Motor neuron (in vitro differentiated cells): ENCODE data around the gene SPON1. TPM values are rescaled to one million over a fixed set of nuclear protein-coding genes. Genes with fewer than 3 reads are reported as not detected.

Source experiments
- ATAC-seq, 8 experiments: fragments of 200-7000 bp; cut with Tn5 transposase; replicated peaks in 6 of 8; 2 replicates each; pipeline ENCODE4 v1.8.0; 2021; ENCODE audit warnings: mild to moderate bottlenecking in 8 of 8, moderate library complexity in 8 of 8
- H3K27ac ChIP-seq, 2 donors: fragments of 250-450 bp; sonication (Bioruptor Pico); 2 replicates each; pipeline ENCODE4 v1.9.0; 2021; ENCODE audit warnings: antibody characterized with exemption in 2 of 2, mild to moderate bottlenecking in 2 of 2, moderate library complexity in 1 of 2
- H3K4me1 ChIP-seq, 2 donors: fragments of 250-450 bp; sonication (Bioruptor Pico); replicated peaks in 1 of 2; 2 replicates each; pipeline ENCODE4 v1.6.1; 2021; ENCODE audit warnings: antibody characterized with exemption in 2 of 2, mild to moderate bottlenecking in 2 of 2, moderate library complexity in 1 of 2
- H3K4me3 ChIP-seq, 5 donors: fragments of 250-450 bp; sonication (Bioruptor Pico); 2 replicates each; pipeline ENCODE4 v1.9.0; 2021; ENCODE audit warnings: antibody characterized with exemption in 5 of 5, mild to moderate bottlenecking in 5 of 5, moderate library complexity in 4 of 5
- WGBS, 10 experiments: fragments of 450-650 bp; shearing (Covaris generic); methylation state at CpG; one replicate each; pipeline ENCODE4 v1.0.0; 2022; 5-methylcytosine and 5-hydroxymethylcytosine counted together
- in situ Hi-C, 9 experiments: fragments of 400-800 bp; cut with MboI; loops; one replicate each; pipeline ENCODE4 v1.15.0; 2021; ENCODE audit warnings: low sequenced_read_pairs in 9 of 9, low pct_unique_long_range_greater_than_20kb in 2 of 9; ENCODE audit not compliant: unreplicated experiment in 9 of 9
- total RNA-seq, 8 experiments: library from RNA; unstranded; fragments of 300-600 nt; gene quantifications; 2 replicates each; pipeline versions ENCODE4 v1.2.3 to v1.2.4, GENCODE V29; 2022

Gene SPON1
- total RNA-seq, 8 experiments from 2014 or later = 0.41 to 294 (median 9.5) TPM

DNA sequence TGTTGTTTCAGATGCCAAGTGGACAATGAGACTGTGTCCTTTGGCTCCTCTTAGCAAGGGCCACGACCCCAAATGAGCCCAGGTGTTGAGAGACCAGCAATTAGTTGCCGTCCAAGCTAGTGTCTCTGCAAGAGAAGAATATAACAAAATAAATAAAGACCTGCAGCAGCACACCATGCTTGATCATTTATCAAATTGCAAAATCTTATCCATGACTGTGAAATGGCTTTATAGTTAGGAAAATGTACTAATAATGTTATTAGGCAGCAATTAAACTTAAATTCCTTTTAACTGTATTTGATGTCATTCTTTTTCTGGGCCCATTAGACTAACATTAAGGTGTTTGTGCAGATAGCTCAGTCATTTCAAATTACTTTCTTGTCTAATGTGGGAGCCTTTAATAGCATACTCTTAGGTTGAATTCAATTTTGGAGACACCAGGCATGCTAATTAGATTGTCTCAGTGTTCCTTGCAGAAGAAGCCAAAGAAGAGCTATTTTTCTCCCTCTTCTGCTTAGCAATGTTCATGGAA lies 220.4 kb downstream of the SPON1 start:
- ATAC-seq = peak in 3 of 8 experiments; percentile 14 to 24 (median 15)
- no peak overlapping the region for H3K27ac ChIP-seq
- no peak overlapping the region for H3K4me3 ChIP-seq
- in situ Hi-C loops = no loop called here
- peaks cover 14 to 50% of the 10 kb centered on the region in 2 donors for H3K4me1 ChIP-seq
- 0 to 60% (median 21%) methylated on average over 1 to 2 of the region's 2 CpGs; no CpG with 5 or more reads in 4 of the 10 experiments for WGBS, 10 experiments

DNA sequence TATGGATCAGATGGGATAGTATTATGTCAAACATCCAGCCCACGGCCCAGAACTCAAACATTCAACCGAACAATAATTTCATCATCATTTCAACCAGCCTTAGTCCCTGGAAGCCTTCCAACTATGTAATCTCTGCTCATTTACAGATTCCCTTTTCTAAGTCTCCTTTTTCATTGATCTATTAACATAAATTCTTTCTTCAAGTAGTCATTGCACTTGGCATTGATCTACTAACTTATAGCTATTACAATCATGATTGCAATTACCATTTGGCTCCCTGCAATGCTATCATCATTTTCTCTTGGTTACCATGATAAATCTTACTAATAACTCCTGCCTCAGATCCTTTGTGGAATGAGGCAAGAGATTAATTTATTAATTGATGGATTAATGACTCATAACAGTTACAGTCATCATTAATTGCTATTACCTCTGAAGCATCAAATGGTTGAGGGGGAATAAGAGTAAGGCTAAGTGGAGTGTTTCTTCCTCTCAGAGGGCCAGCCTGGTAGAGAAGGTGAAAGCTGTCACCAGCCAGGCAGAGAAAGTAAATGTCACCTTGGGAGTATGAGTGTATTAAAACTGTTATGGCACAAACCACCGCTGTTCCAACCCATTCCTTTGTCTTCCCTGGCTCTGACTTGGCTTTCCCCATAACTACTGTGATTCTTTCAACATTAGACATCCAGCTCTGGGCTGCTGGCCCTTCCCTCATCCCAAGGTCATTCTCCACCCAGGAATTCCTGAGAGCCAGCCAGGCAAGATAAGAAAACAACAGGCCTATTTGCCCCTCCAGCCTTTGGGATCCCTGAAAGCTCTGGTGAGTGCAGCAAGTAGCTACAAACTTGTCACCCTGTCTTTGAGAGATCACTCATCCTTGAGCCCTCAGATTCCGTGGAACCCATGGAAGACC lies 221.8 kb downstream of the SPON1 start:
- 8 to 94% (median 77%) methylated on average over 1 to 4 of the region's 4 CpGs; no CpG with 5 or more reads in 1 of the 10 experiments for WGBS, 10 experiments
- peak in 6 of 8 experiments; percentile 36 to 84 (median 60) for ATAC-seq
- in situ Hi-C loops = no loop called here

DNA sequence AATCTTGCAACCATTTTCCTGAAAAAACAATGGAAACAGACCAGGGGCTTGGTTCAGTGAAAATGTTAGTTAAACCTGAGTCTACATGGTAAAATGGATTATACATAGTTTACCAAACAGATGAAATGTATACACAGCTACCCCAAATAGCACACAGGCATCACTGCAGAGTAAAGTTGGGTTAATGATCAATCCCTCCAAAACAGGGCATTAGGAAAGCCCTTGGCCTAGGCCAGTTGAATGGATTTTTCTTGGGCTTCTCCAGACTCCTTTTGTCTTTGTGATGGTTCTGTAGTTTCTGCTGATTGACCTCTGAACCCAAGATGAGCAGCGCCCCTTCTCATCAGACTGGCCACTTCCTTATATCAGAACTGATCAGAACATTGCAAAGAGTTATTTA lies 222.9 kb downstream of the SPON1 start:
- Histone ChIP-seq H3K4me1 (peaks cover 8 to 32% of the 10 kb centered on the region in 2 donors), H3K4me3 (no peak overlapping the region), H3K27ac (no peak overlapping the region)
- WGBS, 10 experiments = 0 to 83% (median 78%) methylated on average over 1 of the region's 1 CpG; no CpG with 5 or more reads in 3 of the 10 experiments
- no peak for ATAC-seq
- in situ Hi-C loops = no loop called here

More for the DNA sequence above, 221.8 kb downstream of the SPON1 start:
- Histone ChIP-seq H3K27ac (peak overlapping the region in 1 of 2 donors; percentile 55), H3K4me3 (no peak overlapping the region), H3K4me1 (peaks cover 8 to 37% of the 10 kb centered on the region in 2 donors)

DNA sequence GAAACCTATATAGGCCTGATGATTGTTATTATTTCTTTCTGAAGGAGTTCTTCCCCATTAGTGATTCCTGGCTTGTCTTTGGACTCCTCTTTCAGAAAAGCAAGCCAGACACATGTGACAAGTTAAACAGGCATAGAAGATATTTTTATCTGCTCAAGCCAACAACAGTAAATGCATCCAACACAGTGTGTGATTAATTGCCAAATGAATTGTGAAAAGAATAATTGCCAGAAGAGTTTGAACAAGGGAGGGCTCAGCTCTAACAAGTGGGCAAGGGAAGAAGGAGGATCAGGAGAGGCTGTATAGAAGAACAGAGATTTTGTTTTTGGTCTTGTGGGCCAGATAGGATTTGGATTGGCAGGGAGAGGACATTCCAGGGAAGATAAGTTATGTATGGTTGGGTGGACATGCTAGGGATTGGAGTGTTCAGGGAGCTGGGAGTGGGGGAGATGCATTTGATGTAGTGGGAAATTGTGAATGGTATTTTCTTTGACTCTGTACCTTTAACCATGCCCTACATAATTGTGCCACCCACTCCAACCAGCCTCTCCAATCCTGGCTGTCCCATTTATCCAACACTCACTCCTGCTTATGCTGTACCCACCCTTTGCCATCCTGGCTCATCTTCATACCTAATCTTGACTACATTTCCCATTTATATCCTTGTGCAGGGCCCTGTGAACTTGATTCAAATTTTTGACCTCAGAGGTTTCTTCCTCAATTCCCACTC lies 223.7 kb downstream of the SPON1 start:
- Histone ChIP-seq H3K27ac (no peak overlapping the region), H3K4me3 (no peak overlapping the region), H3K4me1 (peaks cover 8 to 32% of the 10 kb centered on the region in 2 donors)
- peak in 3 of 8 experiments; percentile 25 to 39 (median 32) for ATAC-seq
- in situ Hi-C loops = no loop called here

DNA sequence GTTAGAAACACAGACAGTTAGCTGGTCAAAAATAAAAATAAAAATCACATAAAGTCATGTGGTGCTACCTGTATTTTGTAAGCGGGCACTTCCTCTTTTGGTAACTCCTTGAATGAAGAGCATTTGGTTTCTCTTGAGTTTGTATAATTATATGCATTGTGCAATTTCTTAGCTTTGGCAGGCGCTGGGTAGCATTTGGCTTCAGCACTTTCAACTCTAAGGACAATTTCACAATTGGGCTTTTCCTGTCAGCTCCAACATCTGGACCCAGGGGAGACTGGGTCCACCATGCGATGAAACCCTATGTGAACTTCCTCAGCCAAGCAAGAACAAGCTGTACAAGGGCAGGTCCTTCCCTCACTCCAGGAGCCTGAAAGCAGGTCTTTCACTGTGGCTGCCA lies 227.4 kb downstream of the SPON1 start:
- no peak overlapping the region for H3K4me3 ChIP-seq
- 0 to 83% (median 50%) methylated on average over 1 to 3 of the region's 3 CpGs; no CpG with 5 or more reads in 1 of the 10 experiments for WGBS, 10 experiments
- in situ Hi-C loops = no loop called here
- H3K27ac ChIP-seq = no peak overlapping the region
- peaks cover 2 to 13% of the 10 kb centered on the region in 2 donors for H3K4me1 ChIP-seq
- ATAC-seq = no peak

DNA sequence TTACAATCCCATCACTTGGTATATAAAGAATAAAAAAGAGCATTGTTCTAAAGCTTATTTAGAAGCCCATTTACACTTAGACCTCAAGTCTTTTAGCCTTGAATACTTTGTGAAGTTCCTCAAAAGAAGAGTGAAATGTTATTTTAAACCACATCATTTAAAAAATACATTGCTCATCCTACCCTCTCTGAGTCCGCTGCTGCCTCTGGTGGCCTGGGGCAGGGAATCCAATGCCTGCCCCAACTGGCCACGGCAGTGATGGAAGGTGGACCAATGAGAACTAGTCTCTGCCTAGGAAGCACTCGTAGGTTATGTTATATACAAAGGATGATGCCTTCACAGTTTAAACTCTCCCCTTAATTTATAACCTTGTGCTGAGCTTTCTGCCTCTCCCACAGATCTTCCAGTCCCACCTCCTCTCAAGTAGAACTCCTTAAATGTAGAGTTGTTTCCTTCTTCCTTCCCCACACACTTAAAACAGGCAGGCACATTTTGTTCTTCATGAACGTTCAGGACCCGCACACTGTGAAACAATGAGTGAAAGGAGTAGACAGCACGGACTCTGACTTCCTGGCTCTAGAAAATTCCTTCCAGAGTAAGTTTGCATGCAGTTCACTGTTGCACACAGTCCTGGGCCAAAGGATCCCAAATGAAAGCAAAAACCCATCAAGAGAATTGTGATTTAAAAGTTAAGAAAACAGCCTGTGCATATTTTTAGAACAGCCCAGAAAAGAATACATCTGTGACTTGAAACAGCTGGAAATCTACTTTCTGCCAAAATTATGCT lies 228.7 kb downstream of the SPON1 start:
- ATAC-seq = peak in 1 of 8 experiments; percentile 19
- WGBS, 10 experiments = 0 to 93% (median 80%) methylated on average over 1 to 6 of the region's 6 CpGs; no CpG with 5 or more reads in 1 of the 10 experiments
- no peak overlapping the region for H3K4me3 ChIP-seq
- H3K27ac ChIP-seq = no peak overlapping the region
- in situ Hi-C loops = no loop called here
- peaks cover 2 to 21% of the 10 kb centered on the region in 2 donors for H3K4me1 ChIP-seq

DNA sequence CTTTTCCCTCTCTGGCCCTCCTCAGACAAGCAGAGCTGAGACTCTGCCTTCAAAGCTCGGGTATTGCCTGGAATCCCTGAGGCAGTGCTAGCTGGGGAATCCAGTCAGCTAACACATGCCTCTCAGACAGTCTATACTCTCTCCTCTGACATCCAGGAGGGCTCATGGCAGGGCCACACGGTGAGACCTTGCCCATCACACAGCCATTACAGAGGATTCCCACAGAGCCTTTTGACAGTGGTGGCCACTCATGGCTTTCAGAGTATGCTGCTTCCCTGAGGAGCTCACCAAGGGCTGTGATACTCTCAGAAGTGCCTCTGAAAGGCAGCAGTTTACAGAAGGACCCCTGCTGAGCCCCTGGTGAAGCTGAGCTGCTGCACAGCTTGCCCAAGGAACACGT lies 231.1 kb downstream of the SPON1 start:
- peaks cover 0 to 22% of the 10 kb centered on the region in 2 donors for H3K4me1 ChIP-seq
- no peak for ATAC-seq
- in situ Hi-C loops = no loop called here
- no peak overlapping the region for H3K27ac ChIP-seq
- H3K4me3 ChIP-seq = no peak overlapping the region
- 0 to 43% (median 19%) methylated on average over 1 to 2 of the region's 3 CpGs; no CpG with 5 or more reads in 4 of the 10 experiments for WGBS, 10 experiments

DNA sequence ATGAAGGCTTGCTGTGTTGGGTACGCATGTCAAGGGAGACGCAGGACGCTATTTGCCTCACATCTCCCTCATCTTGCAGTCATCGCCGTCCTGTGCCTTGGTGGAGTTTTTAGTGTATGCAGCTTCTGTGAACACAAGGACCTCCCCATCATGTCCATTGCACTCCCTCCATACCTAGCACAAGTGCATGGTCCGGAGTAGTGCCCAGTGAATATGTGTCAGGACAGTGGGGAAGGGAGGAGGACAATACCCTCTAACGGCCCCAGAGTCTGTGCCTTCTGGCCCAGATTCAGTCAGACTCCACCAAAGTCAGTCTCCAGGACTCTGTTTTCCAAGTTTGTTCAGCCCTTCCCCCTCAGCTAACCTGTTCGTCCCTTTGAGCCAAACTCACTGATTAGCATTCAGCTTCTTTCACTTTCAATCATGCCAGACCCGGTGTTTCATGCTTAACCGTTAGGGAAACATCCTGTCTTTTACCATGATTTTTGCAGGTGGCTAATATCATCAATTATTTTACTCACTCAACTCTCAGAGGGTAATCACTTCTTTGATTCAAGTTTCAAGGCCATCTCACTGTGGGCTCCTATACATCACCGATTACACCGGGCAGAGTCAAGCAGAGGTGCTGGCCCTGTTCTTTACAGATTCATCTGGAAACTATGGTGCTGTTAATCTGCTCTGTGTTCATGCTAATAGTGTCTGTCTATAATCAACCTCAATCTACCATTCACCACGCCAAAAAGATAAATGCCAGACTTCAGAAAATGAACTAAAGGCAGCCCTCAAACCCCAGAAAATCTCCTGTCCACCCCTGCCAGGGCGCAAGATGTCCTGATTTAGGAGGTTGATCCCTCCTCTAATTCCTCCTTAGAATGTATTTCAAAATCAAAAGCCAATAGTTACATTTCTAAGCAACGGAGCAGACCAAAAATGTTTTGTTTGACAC lies 240.0 kb downstream of the SPON1 start:
- no peak overlapping the region for H3K4me3 ChIP-seq
- in situ Hi-C loops = no loop called here
- peak in 2 of 8 experiments; percentile 29 to 60 for ATAC-seq

DNA sequence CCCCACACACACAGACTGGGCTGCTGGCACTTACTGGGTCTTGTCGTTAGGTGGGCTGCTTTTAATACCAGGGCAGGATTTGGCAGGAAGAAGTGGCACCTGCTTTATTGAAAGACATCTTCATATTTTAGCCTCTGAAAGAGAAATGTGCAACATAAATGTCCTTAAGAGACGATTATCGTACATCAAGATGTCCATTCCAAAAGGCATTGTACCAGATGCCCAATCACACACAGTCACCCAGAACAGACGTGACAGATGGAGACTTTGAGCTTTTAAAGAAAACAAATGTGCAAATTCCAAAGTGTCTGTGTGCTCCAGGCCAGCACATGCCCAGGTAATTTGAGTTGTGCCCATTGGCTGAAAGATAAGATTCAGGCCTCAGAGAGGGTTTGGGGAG lies 240.8 kb downstream of the SPON1 start:
- WGBS, 10 experiments = 10 to 93% (median 80%) methylated on average over 1 to 4 of the region's 4 CpGs; no CpG with 5 or more reads in 5 of the 10 experiments
- ATAC-seq = no peak
- in situ Hi-C loops = no loop called here
- peaks cover 5 to 24% of the 10 kb centered on the region in 2 donors for H3K4me1 ChIP-seq
- H3K27ac ChIP-seq = peak overlapping the region in 1 of 2 donors; percentile 31
- H3K4me3 ChIP-seq = no peak overlapping the region

More for the DNA sequence above, 240.0 kb downstream of the SPON1 start:
- Histone ChIP-seq H3K4me1 (peaks cover 5 to 24% of the 10 kb centered on the region in 2 donors), H3K27ac (peak overlapping the region in 1 of 2 donors; percentile 18)
- 28 to 83% (median 61%) methylated on average over 2 to 12 of the region's 15 CpGs; no CpG with 5 or more reads in 1 of the 10 experiments for WGBS, 10 experiments

DNA sequence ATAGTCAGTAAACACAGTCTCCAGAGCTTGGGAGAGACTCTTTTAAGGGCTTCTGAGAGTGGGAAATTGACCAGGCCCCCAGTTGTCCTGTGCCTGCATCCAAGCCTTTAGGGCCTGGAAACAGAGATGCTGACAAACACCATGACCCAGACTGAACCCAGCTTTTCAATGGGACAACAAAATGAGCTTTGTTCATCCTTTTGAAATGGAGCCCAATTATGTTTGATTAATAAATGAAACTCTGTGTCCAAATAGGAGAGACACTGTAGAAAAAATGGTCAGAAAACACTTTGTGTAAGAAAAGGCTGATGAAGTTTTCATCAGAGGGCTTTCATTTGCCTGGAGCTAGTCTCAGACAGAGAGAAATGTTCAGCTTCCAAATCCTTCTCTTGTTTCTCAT lies 250.5 kb downstream of the SPON1 start:
- in situ Hi-C loops = no loop called here
- Histone ChIP-seq H3K4me1 (no peaks in the 10 kb centered on the region), H3K27ac (no peak overlapping the region), H3K4me3 (no peak overlapping the region)
- ATAC-seq = no peak

DNA sequence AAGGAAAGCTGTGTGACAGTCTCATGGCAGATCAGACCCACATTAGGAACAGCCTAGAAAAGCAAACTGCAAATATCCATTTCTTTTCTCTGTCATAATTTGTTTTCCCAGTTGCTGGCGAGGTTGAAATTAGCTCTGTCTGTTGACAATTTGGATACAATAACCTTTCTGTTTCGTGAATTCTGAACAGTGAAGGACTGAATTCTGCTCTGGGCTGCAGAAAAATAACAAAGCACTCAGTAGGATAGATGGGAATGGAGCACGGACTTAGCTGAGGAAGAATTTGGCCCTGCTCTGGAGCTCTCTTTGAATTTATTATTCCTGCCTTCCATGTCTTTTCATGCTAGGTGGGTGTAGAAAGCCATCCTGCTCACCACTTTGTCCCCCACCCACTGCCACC lies 256.2 kb downstream of the SPON1 start:
- no peak overlapping the region for H3K4me3 ChIP-seq
- WGBS, 10 experiments = 20 to 88% (median 72%) methylated on average over 1 to 3 of the region's 3 CpGs; no CpG with 5 or more reads in 1 of the 10 experiments
- ATAC-seq = no peak
- in situ Hi-C loops = no loop called here
- H3K27ac ChIP-seq = no peak overlapping the region
- peaks cover 0 to 13% of the 10 kb centered on the region in 2 donors for H3K4me1 ChIP-seq
